ENCODE data around the gene CDH4. TPM values are rescaled to one million over a fixed set of nuclear protein-coding genes. Genes with fewer than 3 reads are reported as not detected.

Gene CDH4
- total and polyA plus RNA-seq, 2 of the 8 experiments (the other 6 are each of a cell fraction or from before 2014, with no cell fraction given) = 4.3 to 7.9 TPM

DNA sequence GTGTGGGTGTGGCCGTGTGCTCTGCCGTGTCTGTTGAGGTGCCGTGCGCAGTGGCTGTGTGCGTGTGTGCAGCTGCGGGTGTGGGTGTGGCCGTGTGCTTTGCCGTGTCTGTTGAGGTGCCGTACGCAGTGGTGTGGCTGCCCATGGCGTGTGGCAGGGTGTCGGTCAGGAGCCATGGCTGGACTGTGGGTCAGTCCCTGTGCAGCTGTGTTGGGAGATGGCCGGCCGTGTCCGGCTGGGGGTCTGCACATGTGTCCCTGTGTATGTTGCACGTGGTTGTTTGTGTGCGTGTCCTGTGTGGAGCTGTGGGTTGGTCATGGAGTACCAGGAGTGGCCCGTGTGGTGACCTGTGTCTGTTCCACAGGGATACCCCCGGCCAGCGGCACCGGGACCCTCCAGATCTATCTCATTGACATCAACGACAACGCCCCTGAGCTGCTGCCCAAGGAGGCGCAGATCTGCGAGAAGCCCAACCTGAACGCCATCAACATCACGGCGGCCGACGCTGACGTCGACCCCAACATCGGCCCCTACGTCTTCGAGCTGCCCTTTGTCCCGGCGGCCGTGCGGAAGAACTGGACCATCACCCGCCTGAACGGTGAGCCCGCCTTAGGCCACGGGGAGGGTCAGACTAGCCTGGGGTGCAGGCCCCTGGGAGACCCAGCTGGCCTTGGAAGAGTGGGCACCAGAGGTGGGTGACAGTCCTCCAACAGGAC lies 675.9 kb downstream of the CDH4 start:
- Histone ChIP-seq H2BK120ac (replicated peaks; ENCODE audit: low read depth, low read length) (no peak overlapping the region), H3K4me3 (ENCODE audit: extremely low read depth in 1 of 4, insufficient read depth in 2 of 4, low read depth in 3 of 4, low read length in 4 of 4) (no peak overlapping the region), H3K27me3 (replicated peaks in 1 of 4; ENCODE audit: control insufficient read depth in 3 of 4, extremely low read depth in 1 of 4, insufficient read depth in 3 of 4, low read length in 3 of 4) (peaks cover 0 to 2% (median 0%) of the 10 kb centered on the region in 4 experiments; a peak in 1 of 7 replicates), H3K23me2 (ENCODE audit: low read depth, low read length) (no peaks in the 10 kb centered on the region), H3K79me1 (ENCODE audit: low read depth, low read length) (no peaks in the 10 kb centered on the region), H3K4me2 (ENCODE audit: insufficient read depth in 1 of 2, low read depth in 2 of 2, low read length in 2 of 2) (no peak overlapping the region), H3K4ac (replicated peaks; ENCODE audit: insufficient read length, low read depth, low read length) (no peak overlapping the region), H3K23ac (ENCODE audit: insufficient read length) (no peak overlapping the region), H4K20me1 (replicated peaks in 1 of 2; ENCODE audit: control insufficient read depth in 1 of 2, insufficient read depth in 2 of 2, low read length in 2 of 2) (peaks cover 2 to 3% of the 10 kb centered on the region in 2 experiments), H4K8ac (ENCODE audit: extremely low read depth, insufficient read depth, low read length) (no peak overlapping the region; the same call in 1 of the 2 replicates), H3K27ac (ENCODE audit: low read depth, low read length) (no peak overlapping the region), H2BK20ac (ENCODE audit: low read length) (no peak overlapping the region), H2BK12ac (ENCODE audit: low read depth, low read length) (no peak overlapping the region), H3K4me1 (replicated peaks in 1 of 4; ENCODE audit: control insufficient read depth in 3 of 4, insufficient read depth in 4 of 4, low read length in 3 of 4) (no peaks in the 10 kb centered on the region; a peak in 1 of 7 replicates), H2AFZ (ENCODE audit: low read length) (no peak overlapping the region), H2BK15ac (ENCODE audit: low read length) (no peak overlapping the region; the same call in 1 of the 2 replicates), H3K9me3 (ENCODE audit: insufficient read depth in 2 of 2, low read depth in 1 of 2, low read length in 1 of 2) (no peaks in the 10 kb centered on the region; a peak in 1 of 4 replicates), H3K18ac (ENCODE audit: extremely low read depth, low read length) (no peak overlapping the region), H3K79me2 (ENCODE audit: control insufficient read depth in 1 of 2, insufficient read depth in 2 of 2, low read length in 2 of 2) (no peaks in the 10 kb centered on the region), H4K91ac (replicated peaks; ENCODE audit: insufficient read length, low read length) (no peak overlapping the region), H3K9ac (replicated peaks in 1 of 4; ENCODE audit: extremely low read depth in 1 of 4, low read depth in 3 of 4, low read length in 3 of 4) (no peak overlapping the region), H4K5ac (ENCODE audit: insufficient read length, low read depth, low read length) (no peak overlapping the region), H3K56ac (replicated peaks; ENCODE audit: insufficient read length, low read depth, low read length) (no peak overlapping the region), H2AK5ac (ENCODE audit: low read depth, low read length) (no peak overlapping the region), H2BK5ac (ENCODE audit: low read depth, low read length) (no peak overlapping the region), H3K14ac (ENCODE audit: insufficient read length) (no peak overlapping the region), H3K36me3 (ENCODE audit: control insufficient read depth in 2 of 4, insufficient read depth in 4 of 4, low read length in 3 of 4) (no peaks in the 10 kb centered on the region; a peak in 1 of 8 replicates)
- 86% methylated on average over 31 of the region's 43 CpGs; no CpG with 5 or more reads in 1 of the 2 experiments for whole genome bisulfite sequencing, 2 experiments (ENCODE audit: extremely low coverage in 1 of 2, insufficient coverage in 1 of 2, insufficient read length in 1 of 2, insufficient replicate concordance in 2 of 2, low coverage in 1 of 2, low lambda C conversion rate in 2 of 2, missing lambda C conversion rate in 1 of 2)
- ChIA-PET POLR2A (ENCODE audit: partially characterized antibody) (interaction anchor here (1.3 to 1.6 kb wide), 2 partner anchors 8 to 138 kb away, joined by 3 read pairs; no protein-coding TSS in a partner anchor), CTCF (ENCODE audit: partially characterized antibody) (no interaction called here)
- DNase-seq (ENCODE audit: low read depth in 1 of 2, low spot score in 2 of 2) (peak in 1 of 2 experiments; percentile 32), FAIRE-seq (no peak)
- TF ChIP-seq, protein P1, sequence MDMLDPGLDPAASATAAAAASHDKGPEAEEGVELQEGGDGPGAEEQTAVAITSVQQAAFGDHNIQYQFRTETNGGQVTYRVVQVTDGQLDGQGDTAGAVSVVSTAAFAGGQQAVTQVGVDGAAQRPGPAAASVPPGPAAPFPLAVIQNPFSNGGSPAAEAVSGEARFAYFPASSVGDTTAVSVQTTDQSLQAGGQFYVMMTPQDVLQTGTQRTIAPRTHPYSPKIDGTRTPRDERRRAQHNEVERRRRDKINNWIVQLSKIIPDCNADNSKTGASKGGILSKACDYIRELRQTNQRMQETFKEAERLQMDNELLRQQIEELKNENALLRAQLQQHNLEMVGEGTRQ (IDR thresholded peaks at IDR 0.05; ENCODE audit: low read length) = no peak

Data from H1 (cell line).